Measurements from ENCODE around the gene SIRPA. TPM values are rescaled to one million over a fixed set of nuclear protein-coding genes. Genes with fewer than 3 reads are reported as not detected.

The SIRPA gene
- total and polyA plus RNA-seq, 10 of the 15 experiments (the other 5 are each of a cell fraction or from before 2014, with no cell fraction given) = 1.7 to 13.2 (median 5.0) TPM

DNA sequence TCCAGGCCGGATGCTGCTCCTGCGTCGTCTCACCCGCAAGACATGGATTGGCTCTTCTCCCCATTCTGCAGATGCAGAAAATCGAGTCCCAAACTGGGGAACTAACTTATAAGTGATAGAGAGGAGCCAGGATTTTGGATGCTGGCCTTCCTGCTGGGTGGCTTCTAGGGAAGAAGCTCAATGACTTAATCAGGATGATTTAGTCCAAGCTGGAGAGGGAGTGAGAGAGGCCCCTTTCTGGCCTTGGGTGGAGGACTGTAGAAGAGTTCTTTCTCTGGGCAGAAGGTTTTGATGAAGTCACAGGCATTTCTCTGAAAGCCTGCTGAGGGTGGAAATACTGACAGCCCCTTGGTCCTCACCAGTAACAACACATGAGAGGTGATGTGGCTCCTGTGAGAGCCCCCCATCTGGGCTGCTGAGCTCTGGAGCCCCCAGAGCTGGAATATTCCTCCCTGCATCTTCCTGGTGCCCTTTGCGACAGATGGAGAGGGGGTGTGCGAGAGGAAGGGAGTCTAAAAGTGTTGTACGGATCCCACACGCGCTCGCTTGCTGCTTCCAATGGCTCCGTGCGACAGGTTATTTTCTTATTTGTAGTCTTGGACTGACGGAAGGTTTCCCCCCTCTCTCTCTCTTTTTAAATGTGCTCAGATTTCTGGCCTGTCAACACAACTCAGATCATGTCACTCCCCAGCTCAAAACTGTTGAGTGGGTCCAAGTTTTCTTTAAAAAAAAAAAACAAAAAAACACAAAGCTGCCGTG lies 3.5 kb downstream of the SIRPA start (continued):
- TF ChIP-seq, protein P1, sequence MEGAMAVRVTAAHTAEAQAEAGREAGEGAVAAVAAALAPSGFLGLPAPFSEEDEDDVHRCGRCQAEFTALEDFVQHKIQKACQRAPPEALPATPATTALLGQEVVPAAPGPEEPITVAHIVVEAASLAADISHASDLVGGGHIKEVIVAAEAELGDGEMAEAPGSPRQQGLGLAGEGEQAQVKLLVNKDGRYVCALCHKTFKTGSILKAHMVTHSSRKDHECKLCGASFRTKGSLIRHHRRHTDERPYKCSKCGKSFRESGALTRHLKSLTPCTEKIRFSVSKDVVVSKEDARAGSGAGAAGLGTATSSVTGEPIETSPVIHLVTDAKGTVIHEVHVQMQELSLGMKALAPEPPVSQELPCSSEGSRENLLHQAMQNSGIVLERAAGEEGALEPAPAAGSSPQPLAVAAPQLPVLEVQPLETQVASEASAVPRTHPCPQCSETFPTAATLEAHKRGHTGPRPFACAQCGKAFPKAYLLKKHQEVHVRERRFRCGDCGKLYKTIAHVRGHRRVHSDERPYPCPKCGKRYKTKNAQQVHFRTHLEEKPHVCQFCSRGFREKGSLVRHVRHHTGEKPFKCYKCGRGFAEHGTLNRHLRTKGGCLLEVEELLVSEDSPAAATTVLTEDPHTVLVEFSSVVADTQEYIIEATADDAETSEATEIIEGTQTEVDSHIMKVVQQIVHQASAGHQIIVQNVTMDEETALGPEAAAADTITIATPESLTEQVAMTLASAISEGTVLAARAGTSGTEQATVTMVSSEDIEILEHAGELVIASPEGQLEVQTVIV (IDR thresholded peaks at IDR 0.05; ENCODE audit: borderline replicate concordance, partially characterized antibody) = no peak
- TF ChIP-seq NBN (IDR thresholded peaks at IDR 0.05) = no peak

DNA sequence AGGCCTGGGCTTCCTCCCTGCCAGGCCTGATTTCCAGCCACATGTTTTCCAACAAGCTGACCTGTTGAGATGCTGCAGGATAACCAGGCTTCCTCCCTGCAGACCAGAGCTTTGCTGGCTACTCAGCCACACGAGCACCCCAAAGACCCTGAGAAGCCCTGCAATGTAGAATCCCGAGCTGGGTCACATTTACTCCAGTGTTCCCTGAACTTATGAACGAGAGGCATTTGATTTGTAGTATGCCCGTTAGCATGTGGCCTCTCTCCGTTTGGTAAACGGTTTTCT lies 4.0 kb downstream of the SIRPA start:
- H2AFZ ChIP-seq (ENCODE audit: control insufficient read depth, low read depth, low read length) = no peak overlapping the region
- ATAC-seq (no peak), FAIRE-seq (no peak), DNase-seq (ENCODE audit: low read depth, low spot score) (no peak)
- ChIA-PET SMC1A (ENCODE audit: uncharacterized antibody, unreplicated experiment) (interaction anchor here (0.6 to 2.2 kb wide), 5 partner anchors 26 to 97 kb away, joined by 3 to 11 read pairs (median 3); no protein-coding TSS in a partner anchor), POLR2A (interaction anchor here (0.9 kb wide), 1 partner anchor 40 kb away, joined by 3 read pairs; no protein-coding TSS in a partner anchor), RAD21 (ENCODE audit: unreplicated experiment) (interaction anchor here (0.7 to 2.0 kb wide), 3 partner anchors 28 to 273 kb away, joined by 3 to 9 read pairs (median 3); no protein-coding TSS in a partner anchor), CTCF (interaction anchor here (1.1 to 3.2 kb wide), 3 partner anchors 55 to 97 kb away, joined by 3 to 14 read pairs (median 4); partner anchors contain the start of gene PDYN)
- WGBS (ENCODE audit: insufficient coverage, insufficient replicate concordance, low lambda C conversion rate, missing lambda C conversion rate) = 83% methylated on average over 6 of the region's 6 CpGs
- H3K27ac ChIP-seq (ENCODE audit: control insufficient read depth, insufficient read depth) = no peak overlapping the region
- no peaks in the 10 kb centered on the region for H3K9me3 ChIP-seq (replicated peaks; ENCODE audit: control insufficient read depth, insufficient read depth, low read length)
- H3K79me2 ChIP-seq (ENCODE audit: control insufficient read depth, insufficient read depth, low read length) = peaks cover 5% of the 10 kb centered on the region
- H3K4me2 ChIP-seq (ENCODE audit: control insufficient read depth, insufficient read depth) = no peak overlapping the region
- no peak overlapping the region for H3K9ac ChIP-seq (ENCODE audit: control insufficient read depth, insufficient read depth, low read length)
- H3K36me3 ChIP-seq (ENCODE audit: control insufficient read depth in 2 of 2, insufficient read depth in 2 of 2, low read length in 1 of 2) = no peaks in the 10 kb centered on the region
- intact Hi-C loops (cut with micrococcal nuclease; ENCODE audit: unreplicated experiment) = loop anchor here (2.0 kb wide), 1 partner anchor 96 kb away; no protein-coding TSS in a partner anchor
- H4K20me1 ChIP-seq (ENCODE audit: control insufficient read depth, insufficient read depth) = no peaks in the 10 kb centered on the region
- H3K27me3 ChIP-seq (replicated peaks in 1 of 2; ENCODE audit: control insufficient read depth in 2 of 2, insufficient read depth in 2 of 2, low read length in 1 of 2) = no peaks in the 10 kb centered on the region
- in situ Hi-C loops (cut with MboI) = no loop called here
- BruUV-seq (replicated peaks) = no TSS peak
- no peak overlapping the region for H3K4me3 ChIP-seq
- peaks cover 32% of the 10 kb centered on the region for H3K4me1 ChIP-seq (ENCODE audit: control insufficient read depth, insufficient read depth, low read length)
- TF ChIP-seq MXI1 (IDR thresholded peaks at IDR 0.05; ENCODE audit: low read depth, low read length) (no peak), IRF4 (IDR thresholded peaks at IDR 0.05; ENCODE audit: low read depth, low read length) (no peak), NR2C1 (IDR thresholded peaks at IDR 0.05) (no peak), SP1 (IDR thresholded peaks at IDR 0.05; ENCODE audit: low read depth, low read length) (no peak), ZNF207 (IDR thresholded peaks at IDR 0.05; ENCODE audit: borderline replicate concordance) (no peak), STAT1 (conservative IDR thresholded peaks at IDR 0.05) (no peak), NFYA (IDR thresholded peaks at IDR 0.05; ENCODE audit: borderline replicate concordance, low read depth, low read length) (no peak)
- TF ChIP-seq, protein P2, sequence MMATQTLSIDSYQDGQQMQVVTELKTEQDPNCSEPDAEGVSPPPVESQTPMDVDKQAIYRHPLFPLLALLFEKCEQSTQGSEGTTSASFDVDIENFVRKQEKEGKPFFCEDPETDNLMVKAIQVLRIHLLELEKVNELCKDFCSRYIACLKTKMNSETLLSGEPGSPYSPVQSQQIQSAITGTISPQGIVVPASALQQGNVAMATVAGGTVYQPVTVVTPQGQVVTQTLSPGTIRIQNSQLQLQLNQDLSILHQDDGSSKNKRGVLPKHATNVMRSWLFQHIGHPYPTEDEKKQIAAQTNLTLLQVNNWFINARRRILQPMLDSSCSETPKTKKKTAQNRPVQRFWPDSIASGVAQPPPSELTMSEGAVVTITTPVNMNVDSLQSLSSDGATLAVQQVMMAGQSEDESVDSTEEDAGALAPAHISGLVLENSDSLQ (IDR thresholded peaks at IDR 0.05) = no peak
- TF ChIP-seq, protein P3, sequence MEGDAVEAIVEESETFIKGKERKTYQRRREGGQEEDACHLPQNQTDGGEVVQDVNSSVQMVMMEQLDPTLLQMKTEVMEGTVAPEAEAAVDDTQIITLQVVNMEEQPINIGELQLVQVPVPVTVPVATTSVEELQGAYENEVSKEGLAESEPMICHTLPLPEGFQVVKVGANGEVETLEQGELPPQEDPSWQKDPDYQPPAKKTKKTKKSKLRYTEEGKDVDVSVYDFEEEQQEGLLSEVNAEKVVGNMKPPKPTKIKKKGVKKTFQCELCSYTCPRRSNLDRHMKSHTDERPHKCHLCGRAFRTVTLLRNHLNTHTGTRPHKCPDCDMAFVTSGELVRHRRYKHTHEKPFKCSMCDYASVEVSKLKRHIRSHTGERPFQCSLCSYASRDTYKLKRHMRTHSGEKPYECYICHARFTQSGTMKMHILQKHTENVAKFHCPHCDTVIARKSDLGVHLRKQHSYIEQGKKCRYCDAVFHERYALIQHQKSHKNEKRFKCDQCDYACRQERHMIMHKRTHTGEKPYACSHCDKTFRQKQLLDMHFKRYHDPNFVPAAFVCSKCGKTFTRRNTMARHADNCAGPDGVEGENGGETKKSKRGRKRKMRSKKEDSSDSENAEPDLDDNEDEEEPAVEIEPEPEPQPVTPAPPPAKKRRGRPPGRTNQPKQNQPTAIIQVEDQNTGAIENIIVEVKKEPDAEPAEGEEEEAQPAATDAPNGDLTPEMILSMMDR (IDR thresholded peaks at IDR 0.05 in 2 of 3, conservative IDR thresholded peaks at IDR 0.05 in 1 of 3; ENCODE audit: control insufficient read depth in 2 of 3, extremely low read depth in 1 of 3, insufficient read depth in 1 of 3, low read depth in 3 of 3, low read length in 3 of 3) = no peak
- TF ChIP-seq, protein P4, sequence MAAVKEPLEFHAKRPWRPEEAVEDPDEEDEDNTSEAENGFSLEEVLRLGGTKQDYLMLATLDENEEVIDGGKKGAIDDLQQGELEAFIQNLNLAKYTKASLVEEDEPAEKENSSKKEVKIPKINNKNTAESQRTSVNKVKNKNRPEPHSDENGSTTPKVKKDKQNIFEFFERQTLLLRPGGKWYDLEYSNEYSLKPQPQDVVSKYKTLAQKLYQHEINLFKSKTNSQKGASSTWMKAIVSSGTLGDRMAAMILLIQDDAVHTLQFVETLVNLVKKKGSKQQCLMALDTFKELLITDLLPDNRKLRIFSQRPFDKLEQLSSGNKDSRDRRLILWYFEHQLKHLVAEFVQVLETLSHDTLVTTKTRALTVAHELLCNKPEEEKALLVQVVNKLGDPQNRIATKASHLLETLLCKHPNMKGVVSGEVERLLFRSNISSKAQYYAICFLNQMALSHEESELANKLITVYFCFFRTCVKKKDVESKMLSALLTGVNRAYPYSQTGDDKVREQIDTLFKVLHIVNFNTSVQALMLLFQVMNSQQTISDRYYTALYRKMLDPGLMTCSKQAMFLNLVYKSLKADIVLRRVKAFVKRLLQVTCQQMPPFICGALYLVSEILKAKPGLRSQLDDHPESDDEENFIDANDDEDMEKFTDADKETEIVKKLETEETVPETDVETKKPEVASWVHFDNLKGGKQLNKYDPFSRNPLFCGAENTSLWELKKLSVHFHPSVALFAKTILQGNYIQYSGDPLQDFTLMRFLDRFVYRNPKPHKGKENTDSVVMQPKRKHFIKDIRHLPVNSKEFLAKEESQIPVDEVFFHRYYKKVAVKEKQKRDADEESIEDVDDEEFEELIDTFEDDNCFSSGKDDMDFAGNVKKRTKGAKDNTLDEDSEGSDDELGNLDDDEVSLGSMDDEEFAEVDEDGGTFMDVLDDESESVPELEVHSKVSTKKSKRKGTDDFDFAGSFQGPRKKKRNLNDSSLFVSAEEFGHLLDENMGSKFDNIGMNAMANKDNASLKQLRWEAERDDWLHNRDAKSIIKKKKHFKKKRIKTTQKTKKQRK (IDR thresholded peaks at IDR 0.05; ENCODE audit: low read depth, low read length) = no peak

All from GM12878 (cell line).